MCF 10A (cell line): Measurements from ENCODE around the gene FAM53A. TPM values are rescaled to one million over a fixed set of nuclear protein-coding genes. Genes with fewer than 3 reads are reported as not detected.
A peak's percentile ranks its signal among the peaks of the same experiment; 100 is the strongest.

Source experiments
- BruUV-seq: library from RNA; stranded (reverse); fragments of 400-500 nt; replicated peaks from 2 replicates; lab custom pipeline; 2021; lab: Mats Ljungman, UMichigan
- CTCF ChIA-PET: fragments of 300-600 bp; sonication (Branson Sonifier 250); formaldehyde crosslinking; extraction: SDS; loops from one replicate; lab custom pipeline; 2021; ENCODE audit warnings: antibody characterized with exemption, inconsistent platforms; lab: Yijun Ruan, JAX
- POLR2A ChIA-PET: fragments of 300-600, 350-650 bp; sonication (Branson Sonifier 250); formaldehyde crosslinking; extraction: SDS; loops from one replicate; lab custom pipeline; 2020; ENCODE audit warnings: antibody characterized with exemption, inconsistent platforms; lab: Yijun Ruan, JAX
- DNase-seq: peaks from one replicate; pipeline ENCODE4 v3.0.0-alpha.2; 2018; ENCODE audit not compliant: unreplicated experiment
- H3K27ac Mint-ChIP-seq: one replicate; pipeline ENCODE4 v1.8.0; 2022; ENCODE audit warnings: mild to moderate bottlenecking, low read depth, mixed read lengths; ENCODE audit not compliant: unreplicated experiment
- H3K27me3 Mint-ChIP-seq: one replicate; pipeline ENCODE4 v1.8.0; 2022; ENCODE audit warnings: mixed read lengths; ENCODE audit not compliant: insufficient read depth, unreplicated experiment
- H3K36me3 Mint-ChIP-seq: one replicate; pipeline ENCODE4 v1.8.0; 2022; ENCODE audit warnings: mild to moderate bottlenecking, moderate library complexity, mixed read lengths; ENCODE audit not compliant: insufficient read depth, unreplicated experiment
- H3K4me1 Mint-ChIP-seq: one replicate; pipeline ENCODE4 v1.8.0; 2022; ENCODE audit warnings: mixed read lengths; ENCODE audit not compliant: insufficient read depth, unreplicated experiment
- H3K4me3 Mint-ChIP-seq: one replicate; pipeline ENCODE4 v1.8.0; 2022; ENCODE audit warnings: mild to moderate bottlenecking, moderate library complexity, mixed read lengths; ENCODE audit not compliant: unreplicated experiment
- H3K9me3 Mint-ChIP-seq: one replicate; pipeline ENCODE4 v1.8.0; 2022; ENCODE audit warnings: mixed read lengths; ENCODE audit not compliant: unreplicated experiment
- intact Hi-C: fragments of 100-400 bp; cut with micrococcal nuclease; formaldehyde crosslinking; loops from 2 replicates; pipeline ENCODE4 v1.14.1; 2022
- total RNA-seq: library from RNA; stranded (reverse); gene quantifications from 2 replicates; pipeline ENCODE4 v1.2.3, GENCODE V29; 2022
- TF ChIP-seq, protein P1 (sequence below): fragments of 200-600 bp; IDR thresholded peaks from one replicate; pipeline ENCODE4 v1.8.0; 2022; ENCODE audit warnings: antibody characterized with exemption, mild to moderate bottlenecking; ENCODE audit not compliant: unreplicated experiment

Gene FAM53A
- total RNA-seq, 1 experiment from 2014 or later, result 6.6 TPM

DNA sequence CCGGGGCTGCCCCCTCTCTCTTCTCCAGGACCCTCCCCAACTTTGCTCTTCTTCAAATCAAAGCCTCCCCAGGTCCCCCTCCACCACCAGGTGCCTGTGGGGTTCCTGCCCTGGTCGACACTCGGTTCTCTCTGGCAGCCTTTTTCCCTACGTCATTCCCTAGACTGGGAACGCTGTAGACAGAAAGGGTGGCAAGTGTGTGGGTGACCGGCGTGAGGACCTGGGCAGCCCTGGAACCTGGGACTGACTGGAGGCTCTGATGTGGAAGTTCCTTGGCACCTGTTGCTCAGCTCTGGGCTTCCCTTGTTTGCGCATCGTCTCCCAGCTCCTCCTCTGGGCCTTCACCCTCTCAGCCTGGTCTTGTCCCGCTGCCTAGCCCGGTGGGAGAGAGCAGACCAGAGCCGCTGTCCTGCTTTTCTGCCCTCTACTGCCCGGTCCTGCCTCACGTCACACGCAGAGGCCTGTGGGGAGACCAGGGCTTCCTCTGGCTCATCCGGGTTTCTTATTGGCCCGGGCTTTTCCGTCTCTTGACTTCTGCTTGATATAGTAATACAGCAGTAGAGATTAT lies 38.5 kb upstream of the FAM53A start:
- BruUV-seq, result no TSS peak
- intact Hi-C loops, result loop anchor here (10.0 kb wide), 1 partner anchor 378 kb away; the partner anchor contains the start of gene UVSSA
- H3K27ac Mint-ChIP-seq, result peak overlapping the region; percentile 73
- POLR2A ChIA-PET, result interaction anchor here (1.7 to 4.7 kb wide), 3 partner anchors 7 to 29 kb away, joined by 6 to 63 read pairs (median 7); partner anchors contain the start of gene SLBP
- TF ChIP-seq, protein P1, sequence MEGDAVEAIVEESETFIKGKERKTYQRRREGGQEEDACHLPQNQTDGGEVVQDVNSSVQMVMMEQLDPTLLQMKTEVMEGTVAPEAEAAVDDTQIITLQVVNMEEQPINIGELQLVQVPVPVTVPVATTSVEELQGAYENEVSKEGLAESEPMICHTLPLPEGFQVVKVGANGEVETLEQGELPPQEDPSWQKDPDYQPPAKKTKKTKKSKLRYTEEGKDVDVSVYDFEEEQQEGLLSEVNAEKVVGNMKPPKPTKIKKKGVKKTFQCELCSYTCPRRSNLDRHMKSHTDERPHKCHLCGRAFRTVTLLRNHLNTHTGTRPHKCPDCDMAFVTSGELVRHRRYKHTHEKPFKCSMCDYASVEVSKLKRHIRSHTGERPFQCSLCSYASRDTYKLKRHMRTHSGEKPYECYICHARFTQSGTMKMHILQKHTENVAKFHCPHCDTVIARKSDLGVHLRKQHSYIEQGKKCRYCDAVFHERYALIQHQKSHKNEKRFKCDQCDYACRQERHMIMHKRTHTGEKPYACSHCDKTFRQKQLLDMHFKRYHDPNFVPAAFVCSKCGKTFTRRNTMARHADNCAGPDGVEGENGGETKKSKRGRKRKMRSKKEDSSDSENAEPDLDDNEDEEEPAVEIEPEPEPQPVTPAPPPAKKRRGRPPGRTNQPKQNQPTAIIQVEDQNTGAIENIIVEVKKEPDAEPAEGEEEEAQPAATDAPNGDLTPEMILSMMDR, result no peak
- H3K27me3 Mint-ChIP-seq, result no peaks in the 10 kb centered on the region
- H3K36me3 Mint-ChIP-seq, result peaks cover 28% of the 10 kb centered on the region
- no peaks in the 10 kb centered on the region for H3K9me3 Mint-ChIP-seq
- DNase-seq, result no peak
- peaks cover 35% of the 10 kb centered on the region for H3K4me1 Mint-ChIP-seq
- CTCF ChIA-PET, result interaction anchor here (0.5 to 2.6 kb wide), 7 partner anchors 9 to 177 kb away, joined by 3 to 15 read pairs (median 4); partner anchors contain the start of gene SLBP
- H3K4me3 Mint-ChIP-seq, result peak overlapping the region; percentile 93

DNA sequence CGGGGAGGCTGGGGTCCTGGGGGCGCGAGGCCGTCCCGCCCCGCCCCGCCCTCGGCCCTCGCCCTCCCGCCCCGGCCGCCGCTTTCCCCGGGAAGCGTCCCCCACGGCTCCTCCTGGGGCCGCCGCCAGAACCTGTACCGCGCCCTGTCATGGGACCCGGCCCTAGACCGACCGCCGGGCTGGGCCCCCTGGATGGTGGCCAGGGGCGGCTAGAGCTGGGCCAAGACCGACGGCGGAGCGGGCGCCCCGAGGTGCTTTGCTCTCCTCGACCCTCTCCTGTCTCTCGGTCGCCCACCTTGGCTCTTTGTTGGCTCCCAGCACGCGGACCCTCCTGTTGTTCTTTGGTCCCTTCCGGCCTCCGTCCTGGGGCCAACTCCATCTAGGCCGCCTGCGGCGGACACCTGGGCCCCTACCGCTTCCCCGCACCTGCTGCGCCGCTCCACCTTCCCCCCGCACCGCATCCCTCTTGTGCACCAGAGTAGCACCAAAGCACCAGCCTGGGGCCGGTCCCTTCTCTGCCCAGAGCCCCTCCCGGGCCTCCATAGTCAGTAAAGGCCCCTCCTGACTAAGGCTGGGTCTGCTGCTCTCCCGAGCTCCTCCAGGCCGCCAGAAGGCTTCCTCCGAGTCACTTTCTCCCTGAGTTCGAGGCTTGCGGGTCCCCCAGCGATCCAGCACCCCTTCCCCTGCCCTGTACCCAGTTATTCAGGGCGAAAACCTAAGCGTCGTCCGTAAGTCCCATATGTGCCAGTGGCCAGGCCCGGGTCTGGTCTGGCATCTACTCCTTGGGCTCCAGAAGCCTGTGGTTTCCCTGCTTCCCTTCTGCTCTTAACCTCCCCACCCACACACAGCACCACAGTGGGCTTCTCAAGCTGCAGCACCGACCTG lies 37.8 kb upstream of the FAM53A start:
- intact Hi-C loops, result loop anchor here (10.0 kb wide), 1 partner anchor 377 kb away; the partner anchor contains the start of gene UVSSA
- POLR2A ChIA-PET, result interaction anchor here (0.8 to 4.7 kb wide), 11 partner anchors 8 to 530 kb away, joined by 3 to 63 read pairs (median 5); partner anchors contain the start of genes LETM1 and SLBP
- peaks cover 25% of the 10 kb centered on the region for H3K36me3 Mint-ChIP-seq
- H3K4me3 Mint-ChIP-seq, result peak overlapping the region; percentile 93
- BruUV-seq, result no TSS peak
- peaks cover 28% of the 10 kb centered on the region for H3K4me1 Mint-ChIP-seq
- peak overlapping the region; percentile 73 for H3K27ac Mint-ChIP-seq
- DNase-seq, result no peak
- H3K27me3 Mint-ChIP-seq, result no peaks in the 10 kb centered on the region
- TF ChIP-seq, protein P1, result no peak
- CTCF ChIA-PET, result interaction anchor here (0.8 to 1.0 kb wide), 2 partner anchors 30 to 178 kb away, joined by 3 read pairs; no protein-coding TSS in a partner anchor
- no peaks in the 10 kb centered on the region for H3K9me3 Mint-ChIP-seq

DNA sequence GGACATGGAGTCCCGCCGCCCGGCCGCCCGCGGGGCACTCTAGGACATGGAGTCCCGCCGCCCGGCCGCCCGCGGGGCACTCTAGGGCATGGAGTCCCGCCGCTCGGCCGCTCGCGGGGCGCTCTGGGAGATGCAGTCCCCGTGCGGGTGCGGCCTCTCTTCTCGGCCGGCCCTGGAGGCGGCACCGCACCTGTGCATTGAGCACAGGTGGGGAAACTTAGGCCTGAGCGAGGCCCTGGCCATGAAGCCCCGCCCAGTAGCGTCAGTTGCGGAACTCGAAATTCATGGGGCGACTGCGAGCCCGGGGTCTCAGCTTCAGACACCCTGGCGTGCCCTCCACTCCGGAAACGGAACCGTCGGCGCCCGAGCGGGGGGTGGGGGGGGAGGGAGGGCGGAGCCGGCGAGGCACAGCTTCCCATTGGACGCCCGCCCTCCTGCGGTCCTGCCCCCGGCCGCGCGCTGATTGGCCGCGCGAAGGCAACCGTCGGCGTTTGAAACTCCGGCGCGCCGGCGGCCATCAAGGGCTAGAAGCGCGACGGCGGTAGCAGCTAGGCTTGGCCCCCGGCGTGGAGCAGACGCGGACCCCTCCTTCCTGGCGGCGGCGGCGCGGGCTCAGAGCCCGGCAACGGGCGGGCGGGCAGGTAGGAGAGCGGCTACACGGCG lies 37.0 kb upstream of the FAM53A start, which contains the start of the genes TACC3 and TMEM129:
Gene TACC3 (plus strand): TSS at position 519 of the 663 bp plus-strand sequence. CDS start 1,901 bp downstream, outside the sequence.
Gene TMEM129 (minus strand): TSS at position 321 of the 663 bp plus-strand sequence. CDS start 486 bp downstream, outside the sequence.
- POLR2A ChIA-PET, result interaction anchor here (0.6 to 4.7 kb wide), 14 partner anchors 9 to 748 kb away, joined by 3 to 63 read pairs (median 4); partner anchors contain the start of genes LETM1, RNF4, SLBP and UVSSA
- CTCF ChIA-PET, result interaction anchor here (0.7 to 1.9 kb wide), 2 partner anchors 27 to 219 kb away, joined by 3 to 7 read pairs; no protein-coding TSS in a partner anchor
- Mint-ChIP-seq H3K27me3 (no peaks in the 10 kb centered on the region), H3K27ac (peak within 1 kb of the TSS; percentile 81), H3K36me3 (peaks cover 20% of the 10 kb centered on the region), H3K9me3 (no peaks in the 10 kb centered on the region), H3K4me1 (peaks cover 20% of the 10 kb centered on the region), H3K4me3 (peak within 1 kb of the TSS; percentile 93)
- TF ChIP-seq, protein P1, result no peak
- intact Hi-C loops, result loop anchor here (10.0 kb wide), 1 partner anchor 376 kb away; the partner anchor contains the start of gene UVSSA
- BruUV-seq, result no TSS peak
- DNase-seq, result peak; percentile 97
